Measurements from ENCODE around the gene ASGR1.

ASGR1 gene

DNA sequence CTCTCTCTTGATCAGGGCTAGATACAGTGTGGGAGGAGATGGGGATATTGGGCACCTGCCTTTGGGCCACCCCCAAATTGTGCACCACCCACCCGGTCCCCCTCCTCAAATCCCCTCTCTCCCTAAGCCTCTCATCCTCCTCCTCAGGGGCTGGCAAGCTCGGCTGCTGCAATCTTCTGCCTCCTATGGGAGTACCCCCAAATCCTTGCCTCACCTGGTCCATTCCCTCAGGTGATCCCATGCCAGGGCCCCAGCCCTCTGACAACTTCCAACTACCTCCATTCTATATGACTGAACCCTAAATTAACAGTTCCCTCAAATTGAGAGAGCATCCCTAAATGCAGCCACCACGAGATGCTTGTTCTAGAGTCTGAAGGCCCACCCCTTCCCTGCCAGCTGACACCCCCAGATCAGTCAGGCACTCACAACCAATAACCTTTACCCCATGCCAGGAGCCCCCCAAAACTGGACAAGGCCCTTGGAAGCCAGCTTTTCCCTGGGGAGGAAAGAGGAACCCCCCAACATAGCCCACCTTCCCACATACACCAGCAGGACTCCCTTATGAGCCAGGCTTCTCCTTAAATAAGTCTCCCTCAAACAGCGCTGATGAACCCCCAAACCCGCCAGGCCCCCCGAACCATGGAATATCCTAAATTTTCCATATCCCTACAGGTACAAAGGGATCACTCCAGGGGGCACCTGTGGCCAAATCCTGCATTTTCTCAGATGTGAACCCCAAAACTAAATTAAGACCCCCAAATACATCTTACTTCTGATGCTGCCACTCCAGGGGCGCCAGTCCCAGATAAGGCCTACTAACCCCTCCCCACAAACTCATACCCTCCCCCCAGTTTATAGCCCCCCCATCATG is 37.3 kb upstream of the ASGR1 start:
- Histone ChIP-seq H3K4me1 (ENCODE audit: low read length) (peaks cover 44% of the 10 kb centered on the region), H3K4me3 (ENCODE audit: low read length) (peak overlapping the region; percentile 79), H3K9ac (ENCODE audit: low read length) (peak overlapping the region; percentile 65; the same call in 1 of the 2 replicates), H3K79me2 (ENCODE audit: low read length) (0 out of 2 replicates have a peak, but pooled peaks cover 4% of the 10 kb centered on the region), H3K9me3 (ENCODE audit: insufficient read depth, low read length) (no peaks in the 10 kb centered on the region), H3K27me3 (ENCODE audit: low read depth, low read length) (no peaks in the 10 kb centered on the region), H3K4me2 (ENCODE audit: low read length) (peak overlapping the region; percentile 94), H4K20me1 (ENCODE audit: insufficient read depth, low read length) (no peaks in the 10 kb centered on the region), H3K36me3 (replicated peaks; ENCODE audit: low read depth, low read length) (no peaks in the 10 kb centered on the region), H3K27ac (ENCODE audit: low read length) (no peak overlapping the region), H2AFZ (ENCODE audit: low read depth, low read length) (no peak overlapping the region)
- no peak for TF ChIP-seq CTCF (IDR thresholded peaks at IDR 0.05; ENCODE audit: low read depth, low read length)
- TF ChIP-seq EZH2phosphoT487 (IDR thresholded peaks at IDR 0.05; ENCODE audit: low read depth), result no peak

DNA sequence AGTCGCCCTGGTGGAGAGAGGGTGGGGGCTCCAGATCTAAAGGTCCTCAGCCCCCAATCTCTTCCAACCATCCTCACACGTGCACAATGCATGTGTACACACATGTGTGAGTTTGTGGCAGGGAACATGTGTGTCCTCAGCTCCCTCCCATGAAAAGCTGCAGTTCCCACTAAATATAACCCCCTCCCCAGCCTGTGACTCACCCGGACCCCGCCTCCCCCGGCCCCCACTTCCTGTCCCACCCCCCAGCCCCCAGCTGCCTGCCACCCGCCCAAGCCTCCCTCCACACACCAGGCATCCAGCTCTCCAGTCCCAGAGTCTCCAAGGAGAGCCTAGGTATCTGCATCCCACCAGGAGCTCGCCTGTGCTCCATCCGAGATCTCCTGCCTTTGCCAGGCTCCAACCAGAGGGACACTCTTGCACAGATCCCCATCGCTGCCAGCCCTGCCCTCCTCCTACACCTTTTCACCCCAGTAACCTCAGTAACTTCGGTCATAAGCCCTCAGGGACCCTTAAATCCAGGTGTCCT is 36.5 kb upstream of the ASGR1 start:
- no peak overlapping the region for H3K9ac ChIP-seq (ENCODE audit: low read length)

GRCh38 chr17:7215136-7215638 is 36.0 kb upstream of the ASGR1 start:
- no peak overlapping the region for H3K27ac ChIP-seq (ENCODE audit: low read length)
- no peaks in the 10 kb centered on the region for H3K27me3 ChIP-seq (ENCODE audit: low read depth, low read length)
- H4K20me1 ChIP-seq (ENCODE audit: insufficient read depth, low read length), result no peaks in the 10 kb centered on the region
- no peak overlapping the region for H2AFZ ChIP-seq (ENCODE audit: low read depth, low read length)
- no peaks in the 10 kb centered on the region for H3K36me3 ChIP-seq (replicated peaks; ENCODE audit: low read depth, low read length)
- peak overlapping the region; percentile 86 for H3K4me2 ChIP-seq (ENCODE audit: low read length)
- peak overlapping the region; percentile 81 for H3K4me3 ChIP-seq (ENCODE audit: low read length)
- H3K9me3 ChIP-seq (ENCODE audit: insufficient read depth, low read length), result no peaks in the 10 kb centered on the region
- peaks cover 40% of the 10 kb centered on the region for H3K4me1 ChIP-seq (ENCODE audit: low read length)
- TF ChIP-seq EZH2phosphoT487 (IDR thresholded peaks at IDR 0.05; ENCODE audit: low read depth) (no peak), CTCF (IDR thresholded peaks at IDR 0.05; ENCODE audit: low read depth, low read length) (no peak)
- 0 out of 2 replicates have a peak, but pooled peaks cover under 1% of the 10 kb centered on the region for H3K79me2 ChIP-seq (ENCODE audit: low read length)
- H3K9ac ChIP-seq (ENCODE audit: low read length), result no peak overlapping the region

More for the DNA sequence above, 36.5 kb upstream of the ASGR1 start:
- no peak overlapping the region for H3K4me3 ChIP-seq (ENCODE audit: low read length)
- H4K20me1 ChIP-seq (ENCODE audit: insufficient read depth, low read length), result no peaks in the 10 kb centered on the region
- H3K4me2 ChIP-seq (ENCODE audit: low read length), result peak overlapping the region; percentile 86; the same call in 1 of the 2 replicates
- H3K27me3 ChIP-seq (ENCODE audit: low read depth, low read length), result no peaks in the 10 kb centered on the region
- 0 out of 2 replicates have a peak, but pooled peaks cover 4% of the 10 kb centered on the region for H3K79me2 ChIP-seq (ENCODE audit: low read length)
- peaks cover 44% of the 10 kb centered on the region for H3K4me1 ChIP-seq (ENCODE audit: low read length)
- no peaks in the 10 kb centered on the region for H3K9me3 ChIP-seq (ENCODE audit: insufficient read depth, low read length)
- H2AFZ ChIP-seq (ENCODE audit: low read depth, low read length), result no peak overlapping the region
- H3K27ac ChIP-seq (ENCODE audit: low read length), result no peak overlapping the region
- H3K36me3 ChIP-seq (replicated peaks; ENCODE audit: low read depth, low read length), result no peaks in the 10 kb centered on the region
- no peak for TF ChIP-seq CTCF (IDR thresholded peaks at IDR 0.05; ENCODE audit: low read depth, low read length)
- no peak for TF ChIP-seq EZH2phosphoT487 (IDR thresholded peaks at IDR 0.05; ENCODE audit: low read depth)
